H1 (cell line): ENCODE measurements around the gene TCP11. TPM values are rescaled to one million over a fixed set of nuclear protein-coding genes. Genes with fewer than 3 reads are reported as not detected.

Experiments
- BACH1 ChIP-seq: IDR thresholded peaks from 2 replicates; pipeline ENCODE4 v1.6.1; 2012; ENCODE audit warnings: low read length, improper control_type of control experiment
- BRCA1 ChIP-seq: IDR thresholded peaks from 2 replicates; pipeline ENCODE4 v1.6.1; 2012; ENCODE audit warnings: low read depth, low read length, improper control_type of control experiment
- CTCF ChIP-seq, 3 experiments: IDR thresholded peaks; 1 replicate in 2 of 3; 2 replicates in 1 of 3; pipeline versions ENCODE4 v1.5.1 to v1.6.1; 2011; ENCODE audit warnings: low read length in 3 of 3, mild to moderate bottlenecking in 3 of 3, inconsistent platforms in 2 of 3, low read depth in 1 of 3, moderate library complexity in 1 of 3; ENCODE audit not compliant: insufficient read depth in 1 of 3; ENCODE audit errors: control extremely low read depth in 1 of 3
- EP300 ChIP-seq, 2 experiments: IDR thresholded peaks; 1 replicate in 1 of 2; 2 replicates in 1 of 2; pipeline ENCODE4 v1.6.1; 2011 to 2012; ENCODE audit warnings: low read depth in 2 of 2, low read length in 2 of 2, mild to moderate bottlenecking in 2 of 2, borderline replicate concordance in 1 of 2, inconsistent platforms in 1 of 2, moderate library complexity in 1 of 2
- FOSL1 ChIP-seq: IDR thresholded peaks from 2 replicates; pipeline ENCODE4 v1.6.1; 2011; ENCODE audit warnings: mild to moderate bottlenecking, low read depth, low read length, moderate library complexity; ENCODE audit not compliant: insufficient read depth
- GABPA ChIP-seq: IDR thresholded peaks from 2 replicates; pipeline ENCODE4 v1.6.1; 2011; ENCODE audit warnings: mild to moderate bottlenecking, low read length, moderate library complexity, borderline replicate concordance; ENCODE audit not compliant: insufficient read depth
- HDAC6 ChIP-seq: IDR thresholded peaks from one replicate; pipeline ENCODE4 v1.7.1; 2012; ENCODE audit warnings: low read depth, mild to moderate bottlenecking, inconsistent platforms, low read length, moderate library complexity
- JUN ChIP-seq: IDR thresholded peaks from 2 replicates; pipeline ENCODE4 v1.6.1; 2011; ENCODE audit warnings: low read depth, mild to moderate bottlenecking, improper control_type of control experiment, low read length
- KDM4A ChIP-seq: IDR thresholded peaks from one replicate; pipeline ENCODE4 v1.7.1; 2012; ENCODE audit warnings: low read depth, mild to moderate bottlenecking, moderate library complexity, low read length, inconsistent platforms; ENCODE audit not compliant: severe bottlenecking
- KDM5A ChIP-seq: fragments of 200-600 bp; IDR thresholded peaks from 2 replicates; pipeline ENCODE4 v1.7.1; 2012; ENCODE audit warnings: mild to moderate bottlenecking, low read length, inconsistent platforms, mixed read lengths
- MAX ChIP-seq: IDR thresholded peaks from 2 replicates; pipeline ENCODE4 v1.6.1; 2012; ENCODE audit warnings: inconsistent platforms
- NANOG ChIP-seq: IDR thresholded peaks from 2 replicates; pipeline ENCODE4 v1.6.1; 2011; ENCODE audit warnings: low read length, low read depth, mild to moderate bottlenecking, inconsistent platforms; ENCODE audit not compliant: insufficient read depth, poor library complexity, severe bottlenecking
- PHF8 ChIP-seq: fragments of 200-600 bp; sonication (generic); conservative IDR thresholded peaks from 2 replicates; pipeline ENCODE4 v1.7.1; 2012; ENCODE audit warnings: low read depth, mild to moderate bottlenecking, inconsistent platforms, low read length, moderate library complexity
- POLR2AphosphoS5 ChIP-seq: IDR thresholded peaks from 2 replicates; pipeline ENCODE4 v1.6.1; 2011; ENCODE audit warnings: low read depth, low read length
- POU5F1 ChIP-seq: IDR thresholded peaks from 2 replicates; pipeline ENCODE4 v1.6.1; 2011; ENCODE audit warnings: low read depth, mild to moderate bottlenecking, low read length, moderate library complexity
- RNF2 ChIP-seq: fragments of 200-900, 300-1000 bp; sonication (generic); IDR thresholded peaks from 2 replicates; pipeline ENCODE4 v1.7.1; 2016; ENCODE audit warnings: borderline replicate concordance, low read depth, mild to moderate bottlenecking, antibody characterized with exemption, low read length; ENCODE audit not compliant: poor library complexity, severe bottlenecking; ENCODE audit errors: missing control alignments
- RXRA ChIP-seq: IDR thresholded peaks from 2 replicates; pipeline ENCODE4 v1.6.1; 2011; ENCODE audit warnings: low read depth, mild to moderate bottlenecking, low read length, moderate library complexity; ENCODE audit not compliant: insufficient read depth
- SAP30 ChIP-seq: fragments of 300-600 bp; sonication (generic); IDR thresholded peaks from 2 replicates; pipeline ENCODE4 v1.7.1; 2012; ENCODE audit warnings: low read length, moderate library complexity, mild to moderate bottlenecking, inconsistent platforms; ENCODE audit not compliant: insufficient read depth, insufficient replicate concordance
- SP4 ChIP-seq: IDR thresholded peaks from 2 replicates; pipeline ENCODE4 v1.6.1; 2012; ENCODE audit warnings: low read length, inconsistent platforms
- USF2 ChIP-seq: IDR thresholded peaks from 2 replicates; pipeline ENCODE4 v1.6.1; 2011; ENCODE audit warnings: low read length, improper control_type of control experiment
- polyA plus RNA-seq, 7 experiments: library from polyadenylated mRNA; depleted of rRNA in 3 of 7; stranded (reverse) in 5 of 7; unstranded in 2 of 7; fragments of >200 nt in 5 of 7; fragments of 200-250 nt in 2 of 7; gene quantifications; 1 replicate in 5 of 7; 2 replicates in 1 of 7; 4 replicates in 1 of 7; pipeline versions ENCODE4 v1.2.1 to v1.2.3, GENCODE V29; 2011 to 2013; ENCODE audit warnings: missing spikeins in 2 of 7, mixed read lengths in 2 of 7
- total RNA-seq: library from RNA; stranded (reverse); fragmentation: NEBNext Ultra II Directional; extraction: Animal tissue kit (Norgen Biotek cat#: 25700); gene quantifications from 2 replicates; pipeline ENCODE4 v1.2.1, GENCODE V29; 2021

Gene TCP11
- total and polyA plus RNA-seq, 2 of the 8 experiments (the other 6 are each of a cell fraction or from before 2014, with no cell fraction given), result 0.11 TPM; not detected in 1

- TF ChIP-seq SP4, result no peak
- TF ChIP-seq KDM5A, result no peak
- TF ChIP-seq GABPA, result no peak
- TF ChIP-seq USF2, result no peak
- TF ChIP-seq POLR2AphosphoS5, result no peak
- TF ChIP-seq BACH1, result peak; percentile 30; the same call in 1 of the 2 replicates
- no peak for TF ChIP-seq RNF2
- TF ChIP-seq RXRA, result peak; percentile 76; the same call in 1 of the 2 replicates
- no peak for TF ChIP-seq CTCF (IDR thresholded peaks at IDR 0.05; ENCODE audit: control extremely low read depth in 1 of 3, insufficient read depth in 1 of 3, low read depth in 1 of 3, low read length in 3 of 3)
- no peak for TF ChIP-seq BRCA1
- peak; percentile 86 for TF ChIP-seq NANOG
- TF ChIP-seq MAX, result no peak
- TF ChIP-seq PHF8, result no peak
- no peak for TF ChIP-seq JUN
- no peak for TF ChIP-seq KDM4A
- TF ChIP-seq FOSL1, result no peak
- TF ChIP-seq EP300 (IDR thresholded peaks at IDR 0.05; ENCODE audit: borderline replicate concordance in 1 of 2, low read depth in 2 of 2, low read length in 2 of 2), result peak in 1 of 2 experiments; percentile 54; a peak in 1 of 3 replicates
- TF ChIP-seq SAP30, result no peak
- no peak for TF ChIP-seq POU5F1
- no peak for TF ChIP-seq HDAC6
Measured at GRCh38 chr6:35148167-35148741, 7.1 kb upstream of the TCP11 start (continued).
